A549 (cell line): ENCODE results near the gene DNMT3A. TPM values are rescaled to one million over a fixed set of nuclear protein-coding genes. Genes with fewer than 3 reads are reported as not detected.

Experiments
- ATAC-seq, 2 experiments: fragments of 200-7000 bp in 1 of 2; fragments of >200 bp in 1 of 2; cut with Nextera tagmentation in 1 of 2; cut with Tn5 transposase in 1 of 2; 3 replicates each; pipeline versions ENCODE4 v1.8.0 to v1.9.1; 2018 to 2020; ENCODE audit warnings: mild to moderate bottlenecking in 1 of 2, moderate library complexity in 1 of 2
- CTCF ChIA-PET: fragments of 300-600 bp; sonication (Branson Sonifier 250); formaldehyde crosslinking; extraction: SDS; loops from one replicate; lab custom pipeline; 2021; ENCODE audit warnings: antibody characterized with exemption, inconsistent platforms; lab: Yijun Ruan, JAX
- POLR2A ChIA-PET: fragments of 350-600 bp; formaldehyde crosslinking; extraction: SDS; loops from one replicate; lab custom pipeline; 2021; ENCODE audit warnings: antibody characterized with exemption, inconsistent platforms; lab: Yijun Ruan, JAX
- DNase-seq, 2 experiments: peaks; one replicate each; pipeline versions ENCODE4 v3.0.0 to v3.0.0-alpha.2; 2011 to 2016; ENCODE audit warnings: low read depth in 1 of 2, low spot score in 1 of 2
- FAIRE-seq: peaks from 2 replicates; lab custom pipeline; 2011; peaks lifted over from hg19 to GRCh38; lab: Jason Lieb, UNC
- H3K27ac ChIP-seq, 2 experiments: fragments of >200 bp; sonication (Bioruptor Twin); formaldehyde crosslinking; 3 replicates each; pipeline ENCODE4 v1.5.1; 2016 to 2017
- H3K4me1 ChIP-seq: fragments of >200 bp; sonication (Bioruptor Twin); formaldehyde crosslinking; 3 replicates; pipeline ENCODE4 v1.6.1; 2016
- H3K4me2 ChIP-seq: fragments of >200 bp; sonication (Bioruptor Twin); formaldehyde crosslinking; 3 replicates; pipeline ENCODE4 v1.6.1; 2016
- H3K4me3 ChIP-seq: fragments of >200 bp; sonication (Bioruptor Twin); formaldehyde crosslinking; 3 replicates; pipeline ENCODE4 v1.5.1; 2016
- H3K9me3 ChIP-seq: fragments of >200 bp; sonication (Bioruptor Twin); formaldehyde crosslinking; 3 replicates; pipeline ENCODE4 v1.6.1; 2016
- CBX2 ChIP-seq: fragments of 200-600 bp; sonication (generic); IDR thresholded peaks from 2 replicates; pipeline ENCODE4 v1.6.1; 2016; ENCODE audit warnings: low read depth, mild to moderate bottlenecking, borderline replicate concordance
- FOSL2 ChIP-seq, 2 experiments: fragments of 450-650 bp in 1 of 2; fragments of >200 bp in 1 of 2; sonication (Bioruptor Twin) in 1 of 2; formaldehyde crosslinking; IDR thresholded peaks; 2 replicates each; pipeline versions ENCODE4 v1.5.0 to v1.6.1; 2016 to 2020; ENCODE audit warnings: mild to moderate bottlenecking in 1 of 2, moderate library complexity in 1 of 2
- FOXS1 ChIP-seq: fragments of 250-450 bp; sonication (Bioruptor Pico); IDR thresholded peaks from 2 replicates; pipeline ENCODE4 v1.5.0; 2020; ENCODE audit warnings: mild to moderate bottlenecking, moderate library complexity
- HEYL ChIP-seq: fragments of 250-450 bp; sonication (Bioruptor Pico); IDR thresholded peaks from 2 replicates; pipeline ENCODE4 v1.8.0; 2021; ENCODE audit warnings: mild to moderate bottlenecking, moderate library complexity
- HOXA7 ChIP-seq: fragments of 250-450 bp; sonication (Bioruptor Pico); IDR thresholded peaks from 2 replicates; pipeline ENCODE4 v1.5.0; 2020; ENCODE audit warnings: mild to moderate bottlenecking, moderate library complexity
- KDM5A ChIP-seq: fragments of 200-600 bp; sonication (generic); IDR thresholded peaks from 2 replicates; pipeline ENCODE4 v1.6.1; 2016; ENCODE audit warnings: antibody characterized with exemption, mild to moderate bottlenecking
- MYC ChIP-seq: IDR thresholded peaks from 2 replicates; pipeline ENCODE4 v1.6.1; 2012; ENCODE audit warnings: mild to moderate bottlenecking, inconsistent platforms, low read length, improper control_type of control experiment, borderline replicate concordance
- NFE2L2 ChIP-seq: fragments of 150-350 bp; conservative IDR thresholded peaks from 2 replicates; pipeline ENCODE4 v1.6.1; 2014; ENCODE audit warnings: low read length
- RFX5 ChIP-seq: fragments of 450-650 bp; IDR thresholded peaks from 2 replicates; pipeline ENCODE4 v1.7.1; 2014; ENCODE audit warnings: antibody characterized with exemption, mild to moderate bottlenecking, moderate library complexity
- ZC3H11A ChIP-seq: fragments of 450-650 bp; IDR thresholded peaks from 2 replicates; pipeline ENCODE4 v1.6.1; 2014; ENCODE audit warnings: antibody characterized with exemption, mild to moderate bottlenecking
- ZFP36 ChIP-seq: fragments of 450-650 bp; IDR thresholded peaks from 2 replicates; pipeline ENCODE4 v1.6.1; 2014; ENCODE audit warnings: borderline replicate concordance; ENCODE audit not compliant: partially characterized antibody
- ZNF302 ChIP-seq: fragments of 250-450 bp; sonication (Bioruptor Pico); IDR thresholded peaks from 2 replicates; pipeline ENCODE4 v1.9.0; 2021; ENCODE audit warnings: inconsistent platforms, mild to moderate bottlenecking, moderate library complexity
- ZSCAN20 ChIP-seq: fragments of 250-450 bp; sonication (Bioruptor Pico); IDR thresholded peaks from 2 replicates; pipeline ENCODE4 v1.8.0; 2022; ENCODE audit warnings: mild to moderate bottlenecking, moderate library complexity
- WGBS: methylation state at CpG from one replicate; pipeline ENCODE4 v1.1.6; 2017; ENCODE audit errors: missing lambda C conversion rate; 5-methylcytosine and 5-hydroxymethylcytosine counted together
- polyA plus RNA-seq, 4 experiments: library from polyadenylated mRNA; depleted of rRNA in 3 of 4; stranded (reverse); fragments of >200 nt; fragmentation: RNase III in 1 of 4; extraction: RNeasy Plus Mini Kit Qiagen cat#74134 plus additional on column Dnase treatment in 1 of 4; gene quantifications; 2 replicates in 3 of 4; 3 replicates in 1 of 4; pipeline ENCODE4 v1.2.3, GENCODE V29; 2011 to 2017
- TF ChIP-seq, protein P1 (sequence below): fragments of 450-650 bp; IDR thresholded peaks from 2 replicates; pipeline ENCODE4 v1.6.1; 2014; ENCODE audit warnings: antibody characterized with exemption
- TF ChIP-seq, protein P2 (sequence below): fragments of >200 bp; sonication (Bioruptor Twin); formaldehyde crosslinking; IDR thresholded peaks from 3 replicates; pipeline ENCODE4 v1.5.1; 2016
- TF ChIP-seq, protein P3 (sequence below): IDR thresholded peaks from 2 replicates; pipeline ENCODE4 v1.6.1; 2012
- TF ChIP-seq, protein P4 (sequence below): fragments of >200 bp; sonication (Bioruptor Twin); formaldehyde crosslinking; IDR thresholded peaks from 2 replicates; pipeline ENCODE4 v1.6.1; 2016

Gene DNMT3A
- polyA plus RNA-seq, 2 of the 4 experiments (the other 2 are of a cell fraction) = 4.4 to 11.9 TPM

DNA sequence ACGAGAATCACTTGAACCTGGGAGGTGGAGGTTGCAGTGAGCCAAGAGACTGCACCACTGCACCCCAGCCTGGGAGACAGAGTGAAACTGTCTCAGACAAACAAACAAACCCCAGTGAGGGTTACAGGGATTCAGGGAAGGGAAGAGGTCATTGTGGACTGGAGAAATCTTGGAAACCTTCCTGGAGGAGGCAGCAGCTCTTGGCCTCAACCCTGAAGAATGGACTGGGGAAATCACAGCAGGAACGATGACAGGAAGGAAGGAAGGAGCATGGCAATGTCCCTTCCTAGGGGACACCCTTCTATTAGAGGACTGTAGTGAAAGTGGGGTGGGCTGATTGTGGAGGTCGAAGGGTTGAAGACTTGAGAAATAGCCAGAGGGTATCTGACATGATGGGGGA, 72.5 kb downstream of the DNMT3A start:
- TF ChIP-seq ZFP36 = peak; percentile 86
- TF ChIP-seq FOSL2 (IDR thresholded peaks at IDR 0.05) = no peak
- TF ChIP-seq FOSL2 (CRISPR knock-in tag; IDR thresholded peaks at IDR 0.05) = no peak
- no peak for TF ChIP-seq FOXS1 (CRISPR knock-in tag)
- TF ChIP-seq HOXA7 (CRISPR knock-in tag) = no peak
- TF ChIP-seq, all 56 proteins: peak for 1
- DNase-seq (no peak), ATAC-seq (no peak), FAIRE-seq (no peak)
- 80% methylated on average over 3 of the region's 3 CpGs for WGBS
- CTCF ChIA-PET = interaction anchor here (1.2 to 1.4 kb wide), 3 partner anchors 9 to 46 kb away, joined by 3 to 4 read pairs (median 3); no protein-coding TSS in a partner anchor
- H3K27ac ChIP-seq = no peak overlapping the region
- H3K4me2 ChIP-seq = no peak overlapping the region
- no peaks in the 10 kb centered on the region for H3K4me1 ChIP-seq
- POLR2A ChIA-PET = no interaction called here
- no peaks in the 10 kb centered on the region for H3K9me3 ChIP-seq
- no peak overlapping the region for H3K4me3 ChIP-seq

DNA sequence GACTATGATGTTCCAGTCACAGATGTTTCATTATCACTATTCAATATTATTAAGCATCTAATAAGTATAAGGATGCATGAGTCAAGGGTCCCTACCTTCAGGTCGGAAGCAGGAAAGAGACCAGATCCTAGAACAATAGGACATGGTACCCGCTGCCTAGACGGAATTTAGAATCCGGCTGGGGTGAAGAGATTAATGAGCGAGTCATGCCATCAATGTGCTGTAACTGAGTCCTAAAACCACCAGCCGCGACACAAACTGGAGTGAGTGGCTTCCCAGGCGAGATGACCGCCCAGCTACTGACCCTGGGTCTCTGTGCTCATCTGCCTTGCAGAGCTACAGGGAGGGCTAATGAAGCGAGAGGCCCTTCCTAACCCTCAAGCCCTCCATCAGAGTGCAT, 73.6 kb downstream of the DNMT3A start:
- Histone ChIP-seq H3K9me3 (no peaks in the 10 kb centered on the region), H3K4me1 (no peaks in the 10 kb centered on the region), H3K4me2 (no peak overlapping the region), H3K27ac (no peak overlapping the region), H3K4me3 (no peak overlapping the region)
- DNase-seq (no peak), FAIRE-seq (no peak), ATAC-seq (no peak)
- WGBS = 91% methylated on average over 10 of the region's 10 CpGs
- ChIA-PET POLR2A (no interaction called here), CTCF (interaction anchor here (1.1 to 1.4 kb wide), 3 partner anchors 22 to 42 kb away, joined by 3 read pairs; no protein-coding TSS in a partner anchor)
- TF ChIP-seq CBX2 (no peak), MYC (no peak), RFX5 (no peak), HEYL (CRISPR knock-in tag) (no peak), ZC3H11A (no peak), ZNF302 (no peak), KDM5A (no peak)
- TF ChIP-seq, protein P1, sequence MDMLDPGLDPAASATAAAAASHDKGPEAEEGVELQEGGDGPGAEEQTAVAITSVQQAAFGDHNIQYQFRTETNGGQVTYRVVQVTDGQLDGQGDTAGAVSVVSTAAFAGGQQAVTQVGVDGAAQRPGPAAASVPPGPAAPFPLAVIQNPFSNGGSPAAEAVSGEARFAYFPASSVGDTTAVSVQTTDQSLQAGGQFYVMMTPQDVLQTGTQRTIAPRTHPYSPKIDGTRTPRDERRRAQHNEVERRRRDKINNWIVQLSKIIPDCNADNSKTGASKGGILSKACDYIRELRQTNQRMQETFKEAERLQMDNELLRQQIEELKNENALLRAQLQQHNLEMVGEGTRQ = no peak
- TF ChIP-seq, protein P2, sequence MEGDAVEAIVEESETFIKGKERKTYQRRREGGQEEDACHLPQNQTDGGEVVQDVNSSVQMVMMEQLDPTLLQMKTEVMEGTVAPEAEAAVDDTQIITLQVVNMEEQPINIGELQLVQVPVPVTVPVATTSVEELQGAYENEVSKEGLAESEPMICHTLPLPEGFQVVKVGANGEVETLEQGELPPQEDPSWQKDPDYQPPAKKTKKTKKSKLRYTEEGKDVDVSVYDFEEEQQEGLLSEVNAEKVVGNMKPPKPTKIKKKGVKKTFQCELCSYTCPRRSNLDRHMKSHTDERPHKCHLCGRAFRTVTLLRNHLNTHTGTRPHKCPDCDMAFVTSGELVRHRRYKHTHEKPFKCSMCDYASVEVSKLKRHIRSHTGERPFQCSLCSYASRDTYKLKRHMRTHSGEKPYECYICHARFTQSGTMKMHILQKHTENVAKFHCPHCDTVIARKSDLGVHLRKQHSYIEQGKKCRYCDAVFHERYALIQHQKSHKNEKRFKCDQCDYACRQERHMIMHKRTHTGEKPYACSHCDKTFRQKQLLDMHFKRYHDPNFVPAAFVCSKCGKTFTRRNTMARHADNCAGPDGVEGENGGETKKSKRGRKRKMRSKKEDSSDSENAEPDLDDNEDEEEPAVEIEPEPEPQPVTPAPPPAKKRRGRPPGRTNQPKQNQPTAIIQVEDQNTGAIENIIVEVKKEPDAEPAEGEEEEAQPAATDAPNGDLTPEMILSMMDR = no peak
- TF ChIP-seq, protein P3, sequence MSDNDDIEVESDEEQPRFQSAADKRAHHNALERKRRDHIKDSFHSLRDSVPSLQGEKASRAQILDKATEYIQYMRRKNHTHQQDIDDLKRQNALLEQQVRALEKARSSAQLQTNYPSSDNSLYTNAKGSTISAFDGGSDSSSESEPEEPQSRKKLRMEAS = no peak

DNA sequence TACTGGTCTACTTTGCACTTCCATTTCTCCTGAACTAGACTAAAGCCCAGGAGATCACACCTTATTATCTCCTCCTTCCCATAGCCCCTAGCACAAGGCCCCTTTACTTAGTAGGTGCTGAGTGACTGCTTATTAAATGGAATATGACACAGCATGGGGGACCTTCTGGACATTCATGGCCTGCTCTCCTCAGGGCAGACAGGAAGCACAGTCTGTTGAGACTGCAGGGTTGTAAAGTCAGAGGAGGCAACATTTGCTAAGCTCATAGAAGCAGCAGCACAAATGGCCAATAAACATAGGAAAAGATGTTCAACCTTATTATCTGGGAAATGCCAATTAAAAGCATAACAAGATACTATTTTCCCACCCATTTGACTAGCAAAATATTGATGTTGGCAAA, 75.3 kb downstream of the DNMT3A start:
- Histone ChIP-seq H3K9me3 (no peaks in the 10 kb centered on the region), H3K4me3 (no peak overlapping the region), H3K4me1 (no peaks in the 10 kb centered on the region), H3K27ac (no peak overlapping the region), H3K4me2 (no peak overlapping the region)
- DNase-seq = no peak
- TF ChIP-seq, protein P2 = no peak
- no peak for TF ChIP-seq ZFP36
- TF ChIP-seq ZSCAN20 (CRISPR knock-in tag) = no peak
- no peak for TF ChIP-seq NFE2L2
- TF ChIP-seq CBX2 = no peak
- TF ChIP-seq, protein P4, sequence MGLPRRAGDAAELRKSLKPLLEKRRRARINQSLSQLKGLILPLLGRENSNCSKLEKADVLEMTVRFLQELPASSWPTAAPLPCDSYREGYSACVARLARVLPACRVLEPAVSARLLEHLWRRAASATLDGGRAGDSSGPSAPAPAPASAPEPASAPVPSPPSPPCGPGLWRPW = no peak
- TF ChIP-seq HOXA7 (CRISPR knock-in tag) = no peak
- TF ChIP-seq ZNF302 = no peak
- ChIA-PET POLR2A (interaction anchor here (1.0 kb wide), 1 partner anchor 50 kb away, joined by 3 read pairs; no protein-coding TSS in a partner anchor), CTCF (interaction anchor here (1.5 to 1.7 kb wide), 2 partner anchors 10 to 21 kb away, joined by 4 to 9 read pairs; no protein-coding TSS in a partner anchor)
- ATAC-seq = no peak
- FAIRE-seq = no peak
